Measurements from ENCODE around the gene OXSR1. TPM values are rescaled to one million over a fixed set of nuclear protein-coding genes. Genes with fewer than 3 reads are reported as not detected.
"Not testable (repeated sequence)": the region's sequence is repeated elsewhere in the genome, so short reads cannot be mapped to it uniquely, and the experiment has no call there.

Gene OXSR1
- total RNA-seq, 1 experiment from 2014 or later = 33.2 TPM

DNA sequence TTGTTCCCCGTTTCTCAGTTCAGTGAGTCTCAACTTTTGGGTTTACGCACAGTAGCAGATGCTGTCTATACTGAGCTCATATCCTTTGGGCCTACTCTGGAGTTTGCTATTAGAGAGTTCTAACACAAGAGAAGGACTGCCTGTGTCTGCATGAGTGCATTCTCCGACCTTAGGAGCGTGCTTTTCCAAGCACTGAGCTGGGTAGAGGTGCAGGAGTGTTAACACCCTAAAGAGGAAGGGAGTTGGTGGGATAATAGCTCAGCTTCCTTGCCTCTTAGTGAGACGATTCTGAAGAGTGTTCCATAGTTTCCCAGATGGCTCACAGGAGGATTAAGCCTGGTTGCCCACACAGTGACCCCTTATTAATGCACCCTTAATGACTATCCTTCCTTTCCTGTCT lies 6.9 kb upstream of the OXSR1 start:
- in situ Hi-C loops (cut with HindIII; ENCODE audit: low pct_unique_long_range_greater_than_20kb, low sequenced_read_pairs) (no loop called here), intact Hi-C loops (cut with micrococcal nuclease; ENCODE audit: unreplicated experiment) (no loop called here)
- no peak for ATAC-seq
- BruUV-seq (replicated peaks) = no TSS peak
- no peaks in the 10 kb centered on the region for H3K9me3 ChIP-seq (ENCODE audit: control insufficient read depth, insufficient read depth, low read depth, low read length)
- no peaks in the 10 kb centered on the region for H3K36me3 ChIP-seq (ENCODE audit: control insufficient read depth, insufficient read depth, low read length)
- no peaks in the 10 kb centered on the region for H3K27me3 ChIP-seq (ENCODE audit: control insufficient read depth, insufficient read depth, low read length)
- TF ChIP-seq POLR2AphosphoS5 (IDR thresholded peaks at IDR 0.05; ENCODE audit: low read depth, low read length) (no peak), SIN3A (IDR thresholded peaks at IDR 0.05; ENCODE audit: borderline replicate concordance, insufficient read depth, low read depth, low read length) (no peak), TCF7L2 (IDR thresholded peaks at IDR 0.05; ENCODE audit: low read depth, low read length) (no peak)
- TF ChIP-seq, protein P1, sequence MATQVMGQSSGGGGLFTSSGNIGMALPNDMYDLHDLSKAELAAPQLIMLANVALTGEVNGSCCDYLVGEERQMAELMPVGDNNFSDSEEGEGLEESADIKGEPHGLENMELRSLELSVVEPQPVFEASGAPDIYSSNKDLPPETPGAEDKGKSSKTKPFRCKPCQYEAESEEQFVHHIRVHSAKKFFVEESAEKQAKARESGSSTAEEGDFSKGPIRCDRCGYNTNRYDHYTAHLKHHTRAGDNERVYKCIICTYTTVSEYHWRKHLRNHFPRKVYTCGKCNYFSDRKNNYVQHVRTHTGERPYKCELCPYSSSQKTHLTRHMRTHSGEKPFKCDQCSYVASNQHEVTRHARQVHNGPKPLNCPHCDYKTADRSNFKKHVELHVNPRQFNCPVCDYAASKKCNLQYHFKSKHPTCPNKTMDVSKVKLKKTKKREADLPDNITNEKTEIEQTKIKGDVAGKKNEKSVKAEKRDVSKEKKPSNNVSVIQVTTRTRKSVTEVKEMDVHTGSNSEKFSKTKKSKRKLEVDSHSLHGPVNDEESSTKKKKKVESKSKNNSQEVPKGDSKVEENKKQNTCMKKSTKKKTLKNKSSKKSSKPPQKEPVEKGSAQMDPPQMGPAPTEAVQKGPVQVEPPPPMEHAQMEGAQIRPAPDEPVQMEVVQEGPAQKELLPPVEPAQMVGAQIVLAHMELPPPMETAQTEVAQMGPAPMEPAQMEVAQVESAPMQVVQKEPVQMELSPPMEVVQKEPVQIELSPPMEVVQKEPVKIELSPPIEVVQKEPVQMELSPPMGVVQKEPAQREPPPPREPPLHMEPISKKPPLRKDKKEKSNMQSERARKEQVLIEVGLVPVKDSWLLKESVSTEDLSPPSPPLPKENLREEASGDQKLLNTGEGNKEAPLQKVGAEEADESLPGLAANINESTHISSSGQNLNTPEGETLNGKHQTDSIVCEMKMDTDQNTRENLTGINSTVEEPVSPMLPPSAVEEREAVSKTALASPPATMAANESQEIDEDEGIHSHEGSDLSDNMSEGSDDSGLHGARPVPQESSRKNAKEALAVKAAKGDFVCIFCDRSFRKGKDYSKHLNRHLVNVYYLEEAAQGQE (IDR thresholded peaks at IDR 0.05; ENCODE audit: insufficient read depth in 1 of 2, low read depth in 2 of 2, low read length in 1 of 2) = no peak
- TF ChIP-seq, protein P2, sequence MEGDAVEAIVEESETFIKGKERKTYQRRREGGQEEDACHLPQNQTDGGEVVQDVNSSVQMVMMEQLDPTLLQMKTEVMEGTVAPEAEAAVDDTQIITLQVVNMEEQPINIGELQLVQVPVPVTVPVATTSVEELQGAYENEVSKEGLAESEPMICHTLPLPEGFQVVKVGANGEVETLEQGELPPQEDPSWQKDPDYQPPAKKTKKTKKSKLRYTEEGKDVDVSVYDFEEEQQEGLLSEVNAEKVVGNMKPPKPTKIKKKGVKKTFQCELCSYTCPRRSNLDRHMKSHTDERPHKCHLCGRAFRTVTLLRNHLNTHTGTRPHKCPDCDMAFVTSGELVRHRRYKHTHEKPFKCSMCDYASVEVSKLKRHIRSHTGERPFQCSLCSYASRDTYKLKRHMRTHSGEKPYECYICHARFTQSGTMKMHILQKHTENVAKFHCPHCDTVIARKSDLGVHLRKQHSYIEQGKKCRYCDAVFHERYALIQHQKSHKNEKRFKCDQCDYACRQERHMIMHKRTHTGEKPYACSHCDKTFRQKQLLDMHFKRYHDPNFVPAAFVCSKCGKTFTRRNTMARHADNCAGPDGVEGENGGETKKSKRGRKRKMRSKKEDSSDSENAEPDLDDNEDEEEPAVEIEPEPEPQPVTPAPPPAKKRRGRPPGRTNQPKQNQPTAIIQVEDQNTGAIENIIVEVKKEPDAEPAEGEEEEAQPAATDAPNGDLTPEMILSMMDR (IDR thresholded peaks at IDR 0.05) = no peak
- ChIA-PET CTCF (no interaction called here), POLR2A (interaction anchor here (1.3 kb wide), 1 partner anchor 63 kb away, joined by 4 read pairs; no protein-coding TSS in a partner anchor)
- DNase-seq (ENCODE audit: low read depth, low spot score) = no peak
- H3K4me3 ChIP-seq (ENCODE audit: low read depth in 2 of 2, low read length in 2 of 2) = no peak overlapping the region
- H3K27ac ChIP-seq (ENCODE audit: low read length) = no peak overlapping the region
- H3K4me1 ChIP-seq (ENCODE audit: control insufficient read depth, insufficient read depth, low read length) = no peaks in the 10 kb centered on the region

DNA sequence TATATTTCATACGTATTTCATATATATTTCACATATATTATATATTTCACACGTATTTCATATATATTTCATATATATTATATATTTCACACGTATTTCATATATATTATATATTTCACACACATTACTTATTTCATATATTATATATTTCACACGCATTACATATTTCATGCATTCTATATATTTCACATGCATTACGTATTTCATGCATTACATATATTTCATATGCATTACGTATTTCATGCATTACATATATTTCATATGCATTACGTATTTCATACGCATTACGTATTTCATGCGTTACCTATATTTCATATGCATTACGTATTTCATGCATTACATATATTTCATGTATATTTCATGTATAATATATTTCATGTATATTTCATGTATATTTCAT lies 4.6 kb upstream of the OXSR1 start:
- POLR2A ChIA-PET; H3K9me3 ChIP-seq (ENCODE audit: control insufficient read depth, insufficient read depth, low read depth, low read length); H3K4me3 ChIP-seq (ENCODE audit: low read depth in 2 of 2, low read length in 2 of 2); H3K27me3 ChIP-seq (ENCODE audit: control insufficient read depth, insufficient read depth, low read length); intact Hi-C loops (cut with micrococcal nuclease; ENCODE audit: unreplicated experiment); DNase-seq (ENCODE audit: low read depth, low spot score); H3K4me1 ChIP-seq (ENCODE audit: control insufficient read depth, insufficient read depth, low read length); CTCF ChIA-PET; BruUV-seq (replicated peaks); H3K36me3 ChIP-seq (ENCODE audit: control insufficient read depth, insufficient read depth, low read length); in situ Hi-C loops (cut with HindIII; ENCODE audit: low pct_unique_long_range_greater_than_20kb, low sequenced_read_pairs); ATAC-seq; H3K27ac ChIP-seq (ENCODE audit: low read length): not testable (repeated sequence)

DNA sequence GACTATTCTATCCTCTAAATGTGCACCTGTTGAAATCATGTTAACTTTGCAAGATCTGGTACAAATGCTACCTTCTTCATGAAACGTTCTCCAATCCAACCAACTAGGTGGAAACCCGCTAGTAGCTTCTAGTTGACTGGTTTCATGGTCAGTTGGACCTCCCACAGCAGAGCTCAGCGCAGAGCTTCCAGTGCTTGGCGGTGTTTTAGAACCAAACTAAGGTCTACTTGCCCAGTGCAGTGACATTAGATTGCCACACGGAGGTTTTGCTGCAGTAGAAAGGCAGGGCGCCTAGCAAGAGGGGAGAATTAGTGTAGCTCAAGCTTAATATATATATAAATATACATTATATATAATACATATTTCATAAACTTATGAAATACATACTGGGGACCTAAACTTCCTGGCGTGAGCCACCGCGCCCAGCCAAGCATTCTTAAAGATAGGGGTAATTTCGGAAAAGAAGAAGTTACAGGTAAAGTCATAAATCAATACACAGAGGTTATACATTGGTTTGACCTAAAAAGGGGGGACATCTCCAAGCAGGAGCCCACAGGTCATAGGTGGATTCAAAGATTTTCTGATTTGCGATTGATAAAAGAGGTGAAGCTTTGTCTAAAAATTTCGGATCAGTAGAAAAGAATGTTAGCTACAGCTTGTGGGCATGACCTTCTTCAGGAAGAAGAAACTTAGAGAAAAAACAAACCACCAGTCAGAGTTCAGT lies 2.1 kb upstream of the OXSR1 start:
- CTCF ChIA-PET = interaction anchor here (1.0 to 1.2 kb wide), 2 partner anchors 21 to 24 kb away, joined by 3 to 4 read pairs; no protein-coding TSS in a partner anchor
- no peak overlapping the region for H3K4me3 ChIP-seq (ENCODE audit: low read depth in 2 of 2, low read length in 2 of 2)
- peaks cover 11% of the 10 kb centered on the region for H3K4me1 ChIP-seq (ENCODE audit: control insufficient read depth, insufficient read depth, low read length)
- TF ChIP-seq, protein P2 (IDR thresholded peaks at IDR 0.05) = peak; percentile 34; the same call in 1 of the 2 replicates
- TF ChIP-seq POLR2AphosphoS5 (IDR thresholded peaks at IDR 0.05; ENCODE audit: low read depth, low read length) = no peak
- intact Hi-C loops (cut with micrococcal nuclease; ENCODE audit: unreplicated experiment) = no loop called here
- POLR2A ChIA-PET = interaction anchor here (0.6 kb wide), 1 partner anchor 127 kb away, joined by 21 read pairs; no protein-coding TSS in a partner anchor
- no peaks in the 10 kb centered on the region for H3K9me3 ChIP-seq (ENCODE audit: control insufficient read depth, insufficient read depth, low read depth, low read length)
- H3K36me3 ChIP-seq (ENCODE audit: control insufficient read depth, insufficient read depth, low read length) = peaks cover 4% of the 10 kb centered on the region; the same call in 1 of the 2 replicates
- H3K27me3 ChIP-seq (ENCODE audit: control insufficient read depth, insufficient read depth, low read length) = no peaks in the 10 kb centered on the region
- peak overlapping the region; percentile 98; the same call in 1 of the 2 replicates for H3K27ac ChIP-seq (ENCODE audit: low read length)
- in situ Hi-C loops (cut with HindIII; ENCODE audit: low pct_unique_long_range_greater_than_20kb, low sequenced_read_pairs) = no loop called here
- ATAC-seq (no peak), DNase-seq (ENCODE audit: low read depth, low spot score) (no peak)
- BruUV-seq (replicated peaks) = no TSS peak

All from Panc1 (cell line).